Left colon (tissue), 2 donors: Measurements from ENCODE around the gene HS3ST5. TPM values are rescaled to one million over a fixed set of nuclear protein-coding genes. Genes with fewer than 3 reads are reported as not detected.

Source experiments
- ATAC-seq: fragments of 200-7000 bp; cut with Tn5 transposase; one replicate; pipeline ENCODE4 v1.9.1; 2020; ENCODE audit warnings: mild to moderate bottlenecking, moderate library complexity
- DNase-seq, 2 donors: peaks; one replicate each; pipeline ENCODE4 v3.0.0-alpha.2; 2020
- intact Hi-C, 2 donors: fragments of 100-400 bp; cut with DNase I in 1 of 2; cut with micrococcal nuclease in 1 of 2; formaldehyde crosslinking; loops; one replicate each; pipeline versions ENCODE4 v1.11.2 to v1.14.0; 2022; cut with DNase I, micrococcal nuclease
- long read RNA-seq: library from polyadenylated mRNA; unstranded; transcript quantifications from one replicate; pipeline ENCODE4 v2.0.0, GENCODE V29; 2021
- total RNA-seq, 2 donors: library from RNA; stranded (reverse); fragmentation: NEBNext Ultra II Directional; extraction: Animal tissue kit (Norgen Biotek cat#: 25700); gene quantifications; one replicate each; pipeline ENCODE4 v1.2.1, GENCODE V29; 2021
- donor health status: DM: no; HTN: no; CAD: no.
- donor health status: DM: yes; HTN: yes; CAD: no.

Gene HS3ST5, protein sequence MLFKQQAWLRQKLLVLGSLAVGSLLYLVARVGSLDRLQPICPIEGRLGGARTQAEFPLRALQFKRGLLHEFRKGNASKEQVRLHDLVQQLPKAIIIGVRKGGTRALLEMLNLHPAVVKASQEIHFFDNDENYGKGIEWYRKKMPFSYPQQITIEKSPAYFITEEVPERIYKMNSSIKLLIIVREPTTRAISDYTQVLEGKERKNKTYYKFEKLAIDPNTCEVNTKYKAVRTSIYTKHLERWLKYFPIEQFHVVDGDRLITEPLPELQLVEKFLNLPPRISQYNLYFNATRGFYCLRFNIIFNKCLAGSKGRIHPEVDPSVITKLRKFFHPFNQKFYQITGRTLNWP
- under 1 TPM in 1 of 2 donors, not detected in 1; 0.20 TPM for total RNA-seq
- long read RNA-seq: 0 reads

DNA sequence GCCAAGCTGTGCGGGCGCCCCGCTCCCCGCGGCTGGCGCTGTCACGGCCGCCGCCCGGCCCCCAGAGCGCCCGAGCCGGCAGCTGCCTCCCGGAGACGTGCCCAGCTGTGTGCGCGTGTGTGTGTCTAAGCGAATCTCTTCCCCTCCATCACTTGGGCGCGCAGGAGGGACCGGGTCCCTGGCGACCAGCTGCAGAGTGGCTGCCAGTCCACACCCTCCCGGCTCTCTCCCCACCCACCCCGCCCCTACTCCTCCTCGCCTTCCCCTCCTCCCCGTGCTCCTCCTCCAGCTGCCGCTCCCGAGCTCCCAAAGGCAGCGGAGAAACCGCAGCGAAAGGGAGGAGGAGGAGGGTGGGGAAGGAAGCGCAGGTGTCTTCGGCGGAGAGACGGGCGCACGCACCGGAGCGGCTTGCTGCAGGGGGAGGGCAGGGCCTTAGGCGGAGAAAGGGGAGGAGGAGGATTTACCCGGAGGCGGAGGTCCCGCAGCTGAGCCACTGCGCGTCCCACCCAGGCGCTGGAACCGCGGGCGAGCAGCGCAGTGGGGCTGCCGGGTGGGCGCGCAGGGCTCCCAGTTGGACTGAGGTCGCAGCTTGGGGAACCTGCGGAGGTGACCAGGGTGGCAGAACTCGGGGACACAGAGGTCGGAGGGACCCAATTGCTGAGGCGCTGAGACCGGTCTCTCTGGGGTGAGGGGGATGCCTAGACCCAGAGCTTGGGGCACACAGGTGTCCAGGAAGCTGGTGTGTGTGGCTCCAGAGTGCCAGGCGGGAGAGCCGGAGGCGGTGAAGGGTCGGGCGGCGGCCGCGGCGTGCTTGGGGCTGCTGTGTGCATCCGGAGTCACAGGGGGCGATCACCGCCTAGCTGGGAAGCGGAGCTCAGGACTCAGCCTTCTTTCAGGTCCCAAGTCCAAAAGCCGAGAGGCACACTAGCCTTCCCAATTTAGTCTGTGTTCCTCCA, at the start of gene HS3ST5:
Gene HS3ST5 (minus strand): TSS at position 198 of the 956 bp plus-strand sequence. CDS start 280,178 bp downstream, outside the sequence.
- peak; percentile 85 for ATAC-seq
- intact Hi-C loops: no loop called here
- DNase-seq: peak; percentile 26 to 54

GRCh38 chr6:114390176-114390575, 47.4 kb upstream of the HS3ST5 start:
- no peak for DNase-seq
- ATAC-seq: no peak
- intact Hi-C loops: no loop called here

DNA sequence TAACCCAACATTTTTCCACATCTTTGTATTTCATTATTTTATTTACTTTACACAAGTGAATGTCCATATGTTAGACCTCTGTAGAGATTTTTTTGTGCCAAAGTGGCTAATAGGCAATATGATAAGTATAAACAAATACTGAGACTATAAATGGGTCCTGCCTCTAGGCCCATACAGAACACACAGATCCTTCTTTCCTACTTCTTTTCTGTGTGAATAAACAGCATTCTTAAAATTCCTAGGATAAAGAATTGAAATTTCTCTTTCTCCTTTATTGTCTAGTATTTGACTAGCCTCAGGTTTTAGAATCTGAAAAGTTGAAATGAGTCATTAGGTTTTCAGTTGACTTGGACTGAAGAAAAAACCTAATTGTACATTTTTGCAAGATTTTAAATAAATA, 46.3 kb upstream of the HS3ST5 start:
- intact Hi-C loops: no loop called here

GRCh38 chr6:114382406-114382805, 39.6 kb upstream of the HS3ST5 start:
- DNase-seq: no peak
- no peak for ATAC-seq
- intact Hi-C loops: no loop called here

More for the DNA sequence above, 46.3 kb upstream of the HS3ST5 start:
- ATAC-seq (no peak), DNase-seq (no peak)

- no peak for DNase-seq
- ATAC-seq: no peak
- intact Hi-C loops: no loop called here
These were observed 35.1 kb upstream of the HS3ST5 start for GRCh38 chr6:114377881-114378280.

GRCh38 chr6:114376611-114377175, 33.9 kb upstream of the HS3ST5 start:
- no peak for DNase-seq
- intact Hi-C loops: no loop called here
- no peak for ATAC-seq

DNA sequence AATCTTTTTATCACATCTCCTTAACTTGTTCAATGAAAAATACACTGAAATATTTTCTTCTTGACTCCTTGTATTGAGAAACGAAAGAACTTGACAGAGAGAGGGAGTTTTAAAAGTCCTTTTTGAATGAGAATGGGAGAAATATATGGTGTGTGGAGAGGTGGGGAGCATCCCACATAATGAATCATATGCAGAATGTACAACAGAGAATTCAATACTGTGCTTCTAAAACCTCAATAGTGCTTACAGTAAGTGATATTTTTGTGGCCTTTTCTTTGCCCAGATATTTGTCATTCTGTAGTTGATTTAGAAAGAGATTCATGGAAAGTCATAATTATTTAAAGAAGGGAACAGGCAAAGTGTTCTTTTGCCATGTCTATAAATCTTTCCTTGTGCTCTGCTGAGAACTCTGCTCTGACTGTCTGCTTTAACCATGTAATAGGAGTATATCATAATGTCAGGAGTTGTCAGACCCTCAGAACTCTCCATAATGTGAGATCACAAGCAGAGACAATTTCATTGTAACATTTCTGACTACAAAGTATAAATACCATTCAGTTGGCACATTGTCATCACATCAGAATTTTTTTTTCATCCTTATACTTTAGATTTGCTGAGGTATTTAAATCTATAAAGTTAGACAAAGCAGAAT, 32.8 kb upstream of the HS3ST5 start:
- no peak for DNase-seq
- intact Hi-C loops: no loop called here
- ATAC-seq: no peak

- DNase-seq (no peak), ATAC-seq (no peak)
- intact Hi-C loops: no loop called here
These were observed 24.6 kb upstream of the HS3ST5 start for GRCh38 chr6:114367315-114367961.

GRCh38 chr6:114366899-114367298, 24.1 kb upstream of the HS3ST5 start:
- intact Hi-C loops: no loop called here

DNA sequence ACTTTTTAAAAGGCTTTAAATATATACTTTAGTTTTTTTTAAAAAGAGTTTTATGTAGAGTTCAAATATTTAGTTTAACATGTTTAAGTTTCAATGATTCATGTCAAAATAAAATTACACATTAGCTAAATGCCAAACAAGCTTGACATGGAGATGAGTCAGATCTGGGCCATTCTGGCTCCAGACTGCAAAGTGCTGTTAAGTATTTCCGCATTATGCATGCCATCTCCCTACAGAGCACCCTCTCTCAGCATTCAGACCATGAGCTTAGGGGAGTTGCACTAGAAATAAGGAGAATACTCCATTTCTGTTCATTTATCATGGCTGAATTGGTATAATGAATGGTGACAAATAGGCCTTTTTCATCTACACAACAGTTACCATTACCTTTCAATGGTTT, 21.5 kb upstream of the HS3ST5 start:
- intact Hi-C loops: no loop called here
- no peak for DNase-seq
- ATAC-seq: no peak

More at GRCh38 chr6:114366899-114367298, 24.1 kb upstream of the HS3ST5 start:
- DNase-seq: no peak
- ATAC-seq: no peak

- ATAC-seq: no peak
- intact Hi-C loops: no loop called here
- no peak for DNase-seq
These were observed 20.1 kb upstream of the HS3ST5 start for GRCh38 chr6:114362957-114363356.

GRCh38 chr6:114362396-114362795, 19.6 kb upstream of the HS3ST5 start:
- DNase-seq (no peak), ATAC-seq (no peak)
- intact Hi-C loops: no loop called here

- DNase-seq: no peak
- intact Hi-C loops: no loop called here
- ATAC-seq: no peak
These were observed 18.2 kb upstream of the HS3ST5 start for GRCh38 chr6:114361036-114361435.

DNA sequence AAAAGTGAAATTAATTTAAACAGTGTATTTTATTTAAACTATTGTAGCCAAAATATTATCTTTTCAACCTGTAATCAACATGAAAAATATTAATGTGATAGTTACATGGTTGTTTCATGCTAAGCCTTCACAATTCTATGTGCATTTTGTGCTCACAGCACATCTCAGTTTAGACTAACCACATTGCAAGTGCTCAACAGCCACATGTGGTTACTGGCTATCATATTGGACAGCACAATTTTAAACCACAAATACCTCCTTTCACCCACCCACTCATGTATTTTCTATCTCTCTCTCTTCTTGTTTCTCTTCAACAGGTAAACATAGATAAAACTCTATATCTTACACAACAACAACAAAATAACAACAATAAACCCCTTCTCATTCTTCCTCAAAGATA, 12.5 kb upstream of the HS3ST5 start:
- intact Hi-C loops: no loop called here
- no peak for DNase-seq
- ATAC-seq: no peak

GRCh38 chr6:114354482-114354881, 11.7 kb upstream of the HS3ST5 start:
- ATAC-seq (no peak), DNase-seq (no peak)
- intact Hi-C loops: no loop called here

DNA sequence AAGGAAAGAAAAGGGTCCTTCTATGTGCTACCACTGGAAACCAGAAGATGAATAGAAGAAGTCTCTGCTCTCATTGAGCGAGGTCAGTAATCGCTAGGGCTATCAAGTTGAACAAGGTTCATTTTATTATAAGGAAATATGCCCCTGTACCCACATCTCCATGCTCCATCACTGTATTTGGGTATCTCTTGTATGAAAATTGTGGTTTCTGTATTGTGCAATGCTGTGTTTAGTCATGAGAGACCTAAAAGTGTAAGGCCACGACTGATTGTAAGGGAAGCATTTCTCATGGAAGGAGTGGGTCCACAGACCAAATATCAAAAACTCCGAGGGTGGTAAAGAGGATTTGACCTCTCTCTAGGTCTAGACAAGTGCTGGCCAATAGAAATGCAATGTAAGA, 3.6 kb upstream of the HS3ST5 start:
- ATAC-seq (no peak), DNase-seq (no peak)
- intact Hi-C loops: no loop called here

DNA sequence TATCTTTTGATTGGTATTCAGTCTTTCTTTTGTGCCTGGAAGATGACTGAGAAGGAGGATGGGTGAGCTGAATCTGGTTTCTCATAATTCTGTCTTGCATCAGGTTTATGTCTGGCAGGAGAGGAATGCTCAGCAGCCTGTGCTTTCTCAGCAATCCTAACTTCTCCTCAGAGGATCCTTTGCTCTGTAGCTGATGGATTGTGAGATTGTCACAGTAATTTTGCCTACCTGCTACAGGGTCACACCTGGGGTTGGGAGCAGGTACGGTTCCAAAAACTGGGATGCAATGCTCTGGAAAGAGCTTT, 2.1 kb upstream of the HS3ST5 start:
- DNase-seq: no peak
- no peak for ATAC-seq
- intact Hi-C loops: no loop called here

DNA sequence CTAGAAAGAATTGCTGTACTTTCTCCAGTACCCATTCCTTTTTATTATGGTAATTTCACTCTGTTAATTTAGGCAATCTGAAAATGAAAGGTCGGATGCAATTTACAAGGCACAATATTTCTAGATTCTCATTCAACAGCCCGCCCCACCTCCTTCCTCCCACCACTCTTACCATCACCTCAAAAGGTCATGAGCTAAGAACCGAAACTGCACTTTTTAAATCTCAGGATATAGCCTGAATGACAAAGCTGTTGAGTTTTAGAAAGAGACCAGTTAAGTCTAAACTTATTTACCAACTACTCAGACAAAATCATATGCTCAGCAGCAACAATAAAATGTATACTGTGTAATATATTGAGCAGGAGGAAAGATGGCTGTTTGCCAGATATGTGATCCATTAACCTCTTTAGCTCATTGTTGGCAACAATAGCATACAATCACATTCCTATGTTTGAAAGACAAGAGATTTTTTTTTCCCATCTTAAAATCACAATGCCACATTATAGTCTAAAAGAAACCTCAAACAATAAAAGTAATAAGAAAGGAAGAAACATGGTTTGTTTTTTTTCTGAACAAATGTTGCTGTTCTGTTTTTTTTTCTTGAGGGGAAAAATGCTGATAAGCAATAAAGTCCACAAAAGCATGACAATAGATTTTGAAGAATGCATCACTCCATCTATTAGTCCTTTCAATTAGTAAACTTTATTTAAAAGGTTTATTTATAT, 1.6 kb upstream of the HS3ST5 start:
- ATAC-seq (no peak), DNase-seq (no peak)
- intact Hi-C loops: no loop called here
